Iris pigment epithelial cell (primary cell): ENCODE data around the gene FUT7.
"Not testable (repeated sequence)": the region's sequence is repeated elsewhere in the genome, so short reads cannot be mapped to it uniquely, and the experiment has no call there.

Experiments used
- DNase-seq: peaks from one replicate; pipeline ENCODE4 v3.0.0-alpha.2; 2011; ENCODE audit warnings: low read depth

FUT7 gene

DNA sequence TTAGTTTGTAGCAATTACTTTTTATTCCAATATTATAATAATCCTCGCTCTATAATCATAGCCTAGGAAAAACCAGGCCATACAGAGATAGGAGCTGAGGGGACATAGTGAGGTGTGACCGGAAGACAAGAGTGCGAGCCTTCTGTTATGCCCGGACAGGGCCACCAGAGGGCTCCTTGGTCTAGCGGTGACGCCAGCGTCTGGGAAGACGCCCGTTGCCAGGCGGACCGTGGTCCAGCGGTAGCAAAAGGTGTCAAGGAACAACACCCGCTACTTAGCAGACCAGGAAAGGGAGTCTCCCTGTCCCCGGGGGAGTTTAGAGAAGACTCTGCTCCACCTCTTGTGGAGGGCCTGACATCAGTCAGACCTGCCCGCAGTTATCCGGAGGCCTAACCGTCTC, 27.6 kb downstream of the FUT7 start:
- DNase-seq = not testable (repeated sequence)

DNA sequence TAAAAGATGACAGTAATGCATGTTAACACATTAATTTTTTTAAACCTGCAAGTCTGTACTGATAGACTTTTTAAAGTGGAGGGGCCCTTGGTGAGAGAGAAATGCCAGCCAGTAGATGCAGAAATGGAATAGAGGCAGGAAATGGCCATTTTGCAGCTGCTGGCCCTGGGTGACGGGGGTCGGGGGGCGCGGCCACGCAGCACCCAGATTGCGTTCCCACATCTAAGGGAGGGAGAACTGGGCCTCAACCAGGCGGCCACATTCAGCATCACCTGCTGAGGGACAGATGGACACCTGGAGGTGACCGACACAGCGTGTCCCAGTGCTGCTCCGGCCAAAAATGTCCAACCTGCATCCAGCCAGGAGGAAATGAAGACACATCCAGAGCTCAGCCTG, 29.2 kb downstream of the FUT7 start:
- no peak for DNase-seq

DNA sequence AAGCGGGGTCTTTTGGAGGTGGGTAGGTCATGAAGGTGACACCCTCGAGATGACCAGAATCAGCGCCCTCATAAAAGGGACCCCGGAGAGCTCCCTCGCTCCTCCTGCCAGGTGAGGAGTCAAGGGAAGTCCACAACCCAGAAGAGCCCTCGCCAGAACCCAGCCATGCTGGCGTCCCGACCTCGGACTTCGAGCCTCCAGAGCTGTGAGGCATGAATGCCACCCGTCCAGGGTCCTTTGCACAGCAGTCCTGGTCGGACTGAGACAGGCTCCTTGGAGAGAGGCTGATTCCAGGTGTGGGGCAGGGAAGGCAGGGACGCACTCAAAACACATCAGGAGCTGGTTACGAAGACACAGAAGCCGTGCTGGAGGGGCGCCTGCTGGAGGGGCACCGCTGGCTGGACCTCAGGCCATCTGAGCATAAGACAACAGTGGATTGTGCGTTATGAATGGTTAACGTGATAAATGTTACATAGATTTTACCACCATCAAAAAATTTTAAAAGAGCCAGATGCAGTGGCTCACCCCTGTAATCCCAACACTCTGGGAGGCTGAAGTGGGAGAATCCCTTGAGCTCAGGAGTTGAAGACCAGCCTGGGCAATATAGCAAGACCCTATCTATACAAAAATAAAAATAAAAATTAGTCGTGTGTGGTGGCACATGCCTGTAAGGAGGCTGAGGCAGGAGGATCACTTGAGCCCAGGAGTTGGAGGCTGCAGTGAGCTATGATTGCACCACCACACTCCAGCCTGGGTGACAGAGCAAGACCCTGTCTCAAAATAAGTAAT, 29.8 kb downstream of the FUT7 start:
- DNase-seq = no peak

DNA sequence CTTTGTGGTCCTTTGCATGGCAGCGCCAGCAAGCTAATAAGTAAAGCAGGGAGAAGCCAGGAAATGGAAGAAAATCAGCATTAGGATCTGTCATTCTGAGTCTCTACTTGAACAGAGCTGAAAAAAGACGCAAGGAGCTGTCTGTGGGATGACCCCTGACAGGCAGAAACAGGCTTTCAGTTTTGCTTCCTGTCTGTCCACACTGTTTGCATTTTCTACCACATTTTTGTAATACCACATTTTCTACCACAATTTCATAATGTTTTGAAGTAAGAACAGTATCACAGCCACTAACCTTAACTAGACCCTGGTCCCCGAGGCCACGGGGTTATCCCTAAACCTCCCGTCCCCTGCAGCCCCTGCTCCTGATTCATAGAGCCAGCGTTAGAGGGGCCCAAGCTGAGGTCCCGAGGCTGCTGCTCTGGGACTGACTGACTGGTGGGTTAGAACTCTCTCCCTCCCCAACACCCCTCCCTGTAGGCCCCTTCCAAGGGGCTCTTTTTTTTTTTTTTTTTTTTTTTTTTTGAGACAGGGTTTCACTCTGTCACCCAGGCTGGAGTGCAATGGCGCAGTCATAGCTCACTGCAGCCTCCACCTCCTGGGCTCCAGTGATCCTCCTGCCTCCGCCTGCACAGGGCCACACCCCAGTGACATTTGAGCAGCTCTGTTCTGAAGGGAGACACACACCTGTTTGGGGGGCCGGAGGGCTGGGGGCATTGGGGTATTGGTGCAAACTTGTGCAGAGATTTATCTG, 31.5 kb downstream of the FUT7 start:
- peak; percentile 93 for DNase-seq

DNA sequence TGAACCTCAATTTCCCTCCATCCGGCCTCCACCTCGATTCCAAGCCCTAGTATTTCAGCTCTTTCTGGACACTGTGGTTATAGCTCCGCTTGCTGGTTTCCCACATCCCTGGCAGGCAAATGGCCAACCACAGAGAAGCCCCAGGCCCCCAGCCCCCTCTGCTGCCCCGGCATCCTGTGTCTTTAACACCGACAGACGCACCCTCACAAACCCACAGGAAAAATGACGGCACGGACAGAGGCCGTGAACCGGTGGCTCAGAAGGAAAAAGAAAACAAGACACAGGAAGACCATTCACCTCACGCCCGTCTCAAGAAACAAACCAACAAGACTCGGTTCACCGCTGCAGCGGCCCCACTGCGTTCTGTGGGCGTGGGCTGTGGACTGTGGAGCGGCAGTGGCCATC, 34.1 kb downstream of the FUT7 start:
- DNase-seq = peak; percentile 32

DNA sequence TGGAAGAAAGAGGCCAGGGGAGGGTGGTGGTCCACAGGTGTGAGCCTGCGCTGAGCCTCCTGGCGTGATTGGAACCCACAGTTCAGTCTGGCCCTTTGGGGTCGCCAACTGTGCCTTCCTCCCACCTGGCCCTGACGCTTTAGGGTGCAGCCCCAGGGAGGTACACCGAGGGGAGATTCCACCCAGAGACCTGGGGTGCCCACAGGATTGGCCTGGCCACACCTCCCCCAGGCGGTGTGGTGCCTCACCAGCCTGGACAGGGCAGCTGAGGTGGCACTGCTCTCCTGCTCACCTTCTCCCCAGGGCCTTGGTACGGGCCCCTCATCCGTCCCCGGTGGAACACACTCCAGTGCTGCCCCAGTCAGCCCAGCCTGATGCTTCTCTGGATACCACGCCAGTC, 34.5 kb downstream of the FUT7 start:
- no peak for DNase-seq

DNA sequence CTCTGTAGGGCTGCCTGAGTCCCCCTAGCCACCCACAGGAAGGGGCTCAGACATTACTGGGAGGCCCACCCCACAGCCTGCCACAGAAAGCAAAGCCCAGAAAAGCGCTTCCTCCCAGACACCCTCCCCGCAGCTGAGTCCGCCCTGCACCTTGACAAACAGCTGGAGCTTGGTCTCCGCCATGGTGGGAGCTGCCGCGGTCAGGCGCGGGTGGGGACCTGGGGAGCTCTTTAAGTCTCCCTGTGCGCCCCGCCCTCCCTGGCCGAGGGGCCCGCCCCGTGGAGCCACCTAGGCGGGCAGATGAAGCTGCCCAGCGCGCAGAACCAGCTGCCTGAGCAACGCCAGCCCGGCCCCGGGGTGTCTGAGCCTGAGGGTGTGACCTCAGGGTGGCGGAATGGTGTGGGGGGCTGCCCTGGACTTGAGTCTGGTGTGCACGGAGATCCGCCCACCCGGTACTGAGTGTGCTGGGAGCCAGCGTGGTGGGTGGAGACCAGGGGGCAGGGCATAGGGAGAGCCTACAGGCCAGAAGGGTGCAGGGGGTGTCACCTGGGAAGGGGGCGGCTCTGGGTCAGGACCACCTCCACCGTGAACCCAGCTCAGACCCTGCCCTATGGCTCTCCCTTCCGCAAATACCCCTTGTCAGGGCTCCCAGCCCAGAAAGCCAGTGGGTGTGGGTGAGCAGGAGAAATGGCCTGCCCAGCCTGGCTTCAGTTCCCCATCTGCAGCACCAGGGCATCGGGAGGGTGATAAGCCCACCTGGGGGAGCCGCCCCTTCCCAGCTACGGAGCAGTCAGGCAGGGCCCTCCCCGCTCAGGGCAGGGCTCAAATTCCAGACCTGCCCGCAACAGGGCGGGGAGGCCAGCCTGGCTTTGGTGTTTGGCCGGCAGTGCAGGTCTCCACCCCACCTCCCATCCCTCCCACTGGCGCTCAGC, 35.3 kb downstream of the FUT7 start, which contains the start of gene CLIC3:
Gene CLIC3, minus strand, starts transcription at position 208 of the 932 bp plus-strand sequence. Its CDS starts 25 bp downstream, at position 183.
- no peak for DNase-seq

DNA sequence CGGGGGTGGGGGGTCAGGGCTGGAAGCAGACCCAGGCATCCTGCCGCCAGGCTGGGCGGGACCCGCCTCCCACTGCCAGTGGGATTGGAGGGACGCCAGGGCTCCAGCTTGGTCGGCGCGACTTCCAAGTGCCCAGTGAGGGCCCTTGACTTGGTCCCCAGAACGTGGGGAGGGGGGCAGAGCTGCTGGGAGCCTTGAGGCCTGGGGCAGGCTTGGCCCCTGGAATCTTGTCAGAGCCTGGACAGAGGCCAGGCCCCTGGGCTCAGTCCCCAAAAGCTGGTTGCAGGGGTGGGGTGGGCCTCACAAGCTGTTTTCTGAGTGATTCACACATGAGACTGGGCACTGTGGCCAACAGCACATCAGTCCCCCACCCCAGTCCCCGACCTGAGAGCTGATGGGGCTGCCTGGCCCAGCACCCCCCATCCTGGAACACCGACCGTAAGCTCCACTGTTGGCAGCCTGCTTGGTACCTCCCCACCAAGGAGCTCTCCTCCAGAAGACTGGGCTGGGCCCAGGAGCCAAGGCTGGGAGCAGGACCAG, 36.0 kb downstream of the FUT7 start:
- DNase-seq = no peak

DNA sequence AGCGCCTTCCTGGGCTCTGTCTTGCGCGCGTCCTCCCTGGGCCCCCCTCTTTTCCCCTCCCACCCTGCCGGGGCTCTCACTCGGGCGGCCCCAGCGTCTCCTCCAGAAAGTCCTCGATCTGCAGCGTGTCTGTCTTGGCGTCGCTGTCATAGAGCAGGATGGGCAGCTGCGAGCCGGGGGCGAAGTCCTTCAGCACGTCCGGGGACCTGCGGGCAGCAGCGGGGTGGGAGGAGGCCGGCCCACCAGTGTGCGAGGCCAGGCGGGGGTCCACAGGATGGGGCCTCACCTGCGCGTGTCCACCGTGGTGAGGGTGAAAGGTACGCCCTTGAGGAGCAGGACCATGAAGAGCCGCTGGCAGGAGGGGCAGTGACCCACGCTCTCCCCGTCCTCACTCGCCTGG, 36.5 kb downstream of the FUT7 start:
- DNase-seq = no peak

DNA sequence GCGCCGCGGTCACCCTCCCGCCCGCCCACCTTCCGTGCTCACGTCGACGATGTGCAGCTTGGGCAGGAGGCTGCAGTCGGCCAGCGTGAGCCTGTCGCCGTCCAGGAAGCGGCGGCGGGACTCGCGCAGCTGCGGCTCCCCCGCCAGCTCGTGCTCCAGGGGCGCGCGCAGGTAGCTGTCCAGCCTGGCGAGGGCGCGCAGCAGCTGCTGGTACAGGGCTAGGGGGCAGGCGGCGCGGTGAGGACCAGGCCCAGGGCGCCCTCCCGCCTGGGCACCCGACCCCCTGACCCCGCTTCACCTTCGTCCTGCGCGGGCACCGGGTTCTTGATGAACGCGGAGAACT, 37.0 kb downstream of the FUT7 start:
- no peak for DNase-seq

DNA sequence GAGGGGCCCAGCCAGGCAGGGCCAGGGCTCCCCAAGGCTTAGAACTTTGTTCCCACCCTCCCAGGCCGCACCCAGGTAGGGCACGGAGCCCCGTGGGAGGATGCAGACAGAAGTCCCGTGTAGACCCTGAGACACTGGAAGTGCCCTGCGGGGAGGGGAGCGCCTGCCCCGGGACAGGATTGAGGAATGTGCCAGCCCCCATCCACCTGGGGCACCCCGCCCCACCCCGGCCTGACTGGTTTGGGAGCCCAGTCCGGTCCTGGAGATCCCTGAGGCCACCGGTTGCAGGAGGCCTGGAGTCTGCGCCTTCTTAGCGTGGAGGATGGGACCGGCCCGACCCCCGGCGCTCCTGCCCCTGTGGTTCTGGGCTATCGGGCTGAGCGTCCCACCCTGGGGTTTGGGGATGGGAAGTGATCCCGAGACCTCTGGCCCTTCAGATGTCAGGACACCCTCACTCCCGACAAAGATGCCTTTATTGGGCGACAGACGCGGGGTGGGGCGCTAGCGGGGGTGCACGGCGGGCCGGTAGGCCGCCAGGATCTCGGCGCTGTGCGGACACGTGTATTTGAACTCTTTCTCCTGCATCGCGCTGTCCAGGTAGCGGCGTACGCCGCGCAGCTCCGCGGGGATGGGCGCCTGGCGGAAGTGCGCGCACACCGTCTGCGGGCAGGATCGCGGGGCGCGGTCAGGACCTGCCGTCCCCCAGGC, 37.6 kb downstream of the FUT7 start:
- DNase-seq = no peak

DNA sequence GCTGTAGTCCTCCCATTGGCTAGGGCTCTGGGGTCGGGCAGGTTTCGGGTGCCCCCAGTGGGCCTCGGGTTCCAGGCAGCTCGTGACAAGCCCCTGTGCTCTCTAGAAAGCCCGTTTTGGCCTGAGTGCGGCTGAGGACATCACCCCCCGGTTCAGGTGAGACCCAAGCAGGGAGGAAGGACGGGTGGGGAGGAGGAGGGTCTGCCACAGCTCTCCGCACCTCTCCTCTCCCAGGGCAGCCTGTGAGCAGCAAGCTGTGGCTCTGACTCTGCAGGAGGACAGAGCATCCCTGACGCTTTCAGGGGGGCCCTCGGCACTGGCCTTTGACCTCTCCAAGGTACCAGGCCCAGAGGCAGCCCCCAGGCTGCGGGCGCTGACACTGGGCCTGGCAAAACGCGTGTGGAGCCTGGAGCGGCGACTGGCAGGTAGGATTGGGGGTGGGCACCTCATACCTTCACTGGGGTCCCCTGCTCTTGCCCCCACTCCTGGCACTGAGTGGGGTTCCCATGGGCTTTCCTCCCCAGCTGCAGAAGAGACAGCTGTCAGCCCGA, 39.0 kb downstream of the FUT7 start:
- no peak for DNase-seq

DNA sequence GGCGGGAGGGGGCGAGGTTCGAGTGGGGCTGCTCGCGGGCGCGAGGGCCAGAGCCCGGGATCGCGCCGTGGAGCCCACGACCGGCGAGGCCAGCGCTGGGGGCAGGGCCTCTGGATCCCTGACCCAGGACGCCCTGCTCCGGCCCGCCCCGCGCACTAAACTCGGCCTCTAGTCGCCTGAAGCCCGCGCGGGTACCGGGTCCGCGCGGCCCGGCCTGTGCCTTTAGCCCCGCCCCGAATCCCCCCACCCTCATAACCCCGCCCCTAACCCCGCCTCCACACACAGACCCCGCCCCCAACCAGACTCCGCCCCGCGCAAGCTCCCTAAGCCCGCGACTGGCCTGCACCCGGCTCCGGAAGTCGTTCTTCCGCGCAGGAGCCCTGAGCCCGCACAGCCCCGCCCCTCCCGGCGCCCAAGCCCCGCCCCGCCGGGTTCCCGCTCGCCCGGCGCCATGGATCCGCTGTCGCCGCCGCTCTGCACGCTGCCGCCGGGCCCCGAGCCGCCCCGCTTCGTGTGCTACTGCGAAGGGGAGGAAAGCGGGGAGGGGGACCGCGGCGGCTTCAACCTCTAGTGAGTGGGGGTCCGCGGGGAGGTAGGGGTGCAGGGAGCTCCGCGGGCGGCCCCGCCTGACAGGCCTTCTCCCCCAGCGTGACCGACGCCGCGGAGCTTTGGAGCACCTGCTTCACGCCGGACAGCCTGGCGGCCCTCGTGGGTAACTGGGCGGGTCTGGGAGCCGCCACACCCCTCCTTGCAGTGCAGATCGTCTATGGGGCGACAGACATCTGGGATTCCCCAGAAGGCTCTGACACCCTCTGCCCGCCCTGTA, 39.7 kb downstream of the FUT7 start, which contains the start of gene PAXX:
Gene PAXX, plus strand, starts transcription at position 430 of the 826 bp plus-strand sequence. Its CDS starts 22 bp downstream, at position 452.
- peak; percentile 90 for DNase-seq

DNA sequence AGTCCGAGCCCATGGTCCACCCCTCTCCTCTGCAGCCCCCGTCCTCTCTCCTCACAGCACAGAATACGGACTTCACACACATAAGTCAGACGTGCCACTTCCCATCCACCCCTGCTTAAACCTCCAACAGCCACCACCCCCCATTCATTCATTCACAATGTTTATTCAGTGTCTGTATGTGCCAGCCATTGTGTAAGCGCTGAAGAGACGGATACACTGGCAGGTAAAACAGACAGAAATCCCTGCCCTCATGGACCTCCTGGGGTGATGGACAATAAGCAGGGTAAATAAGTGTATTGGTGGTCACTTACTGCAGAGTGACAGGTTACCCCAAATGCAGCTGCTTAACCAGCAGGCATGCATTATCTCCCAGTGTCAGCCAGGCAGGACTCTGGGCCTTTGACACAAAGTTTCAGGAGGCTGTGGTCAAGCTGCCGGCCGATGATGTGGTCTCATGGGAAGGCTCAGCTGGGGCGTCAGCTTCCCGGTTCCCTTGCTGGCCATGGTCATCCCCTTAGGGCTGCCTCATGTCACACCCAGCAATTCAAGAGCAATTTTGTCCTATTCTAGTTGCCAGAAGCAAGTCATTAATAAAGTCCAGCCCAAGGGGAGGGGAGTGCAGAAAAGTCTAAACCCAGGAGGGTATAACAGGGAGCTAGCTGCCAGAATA, 41.5 kb downstream of the FUT7 start:
- DNase-seq = no peak

DNA sequence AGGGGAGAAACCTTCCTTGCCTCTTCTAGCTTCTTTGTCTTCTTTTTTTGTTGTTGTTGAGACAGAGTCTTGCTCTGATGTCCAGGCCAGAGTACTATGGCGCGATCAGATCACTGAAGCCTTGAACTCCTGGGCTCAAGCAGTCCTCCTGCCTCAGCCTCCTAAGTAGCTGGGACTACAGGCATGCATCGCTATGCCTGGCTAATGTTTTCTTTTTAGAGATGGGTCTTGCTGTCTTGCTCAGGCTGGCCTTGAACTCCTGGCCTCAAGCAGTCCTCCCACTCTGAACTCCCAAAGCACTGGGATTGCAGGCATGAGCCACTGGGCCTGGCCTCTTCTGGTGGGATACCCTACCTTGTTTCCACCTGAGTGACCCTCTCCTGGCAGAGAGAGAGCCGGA, 43.0 kb downstream of the FUT7 start:
- no peak for DNase-seq

DNA sequence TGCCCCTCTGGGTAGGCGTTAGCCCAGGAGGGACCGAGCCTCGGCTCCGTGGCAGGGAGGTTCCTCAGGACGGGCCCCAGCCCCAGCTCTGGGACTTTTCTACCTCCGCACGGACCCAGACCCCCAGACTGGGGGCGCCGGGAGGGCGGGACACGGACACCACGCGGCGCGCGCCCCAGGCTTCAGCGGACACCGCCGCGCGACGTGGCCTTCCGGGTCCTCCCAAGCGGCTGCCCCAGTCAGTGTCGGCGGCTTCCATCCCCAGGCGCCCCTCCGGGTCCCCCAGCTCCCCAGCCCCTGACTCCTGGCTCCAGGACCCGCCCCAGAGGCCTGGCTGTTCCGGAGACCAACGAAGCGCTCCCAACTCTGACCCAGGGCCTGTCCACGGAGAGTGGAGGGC, 46.0 kb downstream of the FUT7 start:
- DNase-seq = no peak

DNA sequence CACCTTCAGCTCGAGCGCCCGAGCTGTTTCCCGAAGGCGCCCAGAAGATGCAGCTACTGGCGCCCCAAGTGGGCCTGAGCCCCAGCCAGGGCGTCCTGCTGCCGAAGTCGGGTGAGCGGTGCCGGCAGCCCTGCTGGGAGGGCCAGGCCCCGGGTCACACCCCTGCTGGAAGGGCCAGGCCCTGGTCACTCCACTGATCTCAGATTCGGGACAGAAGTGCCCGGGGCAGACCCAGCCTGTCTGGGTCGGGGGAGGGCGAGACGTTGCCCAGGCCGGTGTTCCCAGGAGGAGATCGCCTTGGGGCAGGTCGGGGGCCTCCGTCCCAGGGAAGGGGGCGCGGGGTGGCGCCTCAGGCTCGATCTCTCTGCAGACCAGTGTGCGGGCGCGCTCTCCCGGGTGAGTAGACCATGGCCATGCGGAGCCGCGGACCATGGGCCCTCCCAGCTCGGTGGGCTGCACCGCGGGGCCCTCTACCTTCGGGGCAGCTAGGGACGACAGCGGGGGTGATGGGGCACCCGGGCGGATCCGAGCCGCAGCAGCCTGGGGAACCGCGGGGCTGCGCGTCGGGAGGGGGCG, 46.8 kb downstream of the FUT7 start:
- no peak for DNase-seq

DNA sequence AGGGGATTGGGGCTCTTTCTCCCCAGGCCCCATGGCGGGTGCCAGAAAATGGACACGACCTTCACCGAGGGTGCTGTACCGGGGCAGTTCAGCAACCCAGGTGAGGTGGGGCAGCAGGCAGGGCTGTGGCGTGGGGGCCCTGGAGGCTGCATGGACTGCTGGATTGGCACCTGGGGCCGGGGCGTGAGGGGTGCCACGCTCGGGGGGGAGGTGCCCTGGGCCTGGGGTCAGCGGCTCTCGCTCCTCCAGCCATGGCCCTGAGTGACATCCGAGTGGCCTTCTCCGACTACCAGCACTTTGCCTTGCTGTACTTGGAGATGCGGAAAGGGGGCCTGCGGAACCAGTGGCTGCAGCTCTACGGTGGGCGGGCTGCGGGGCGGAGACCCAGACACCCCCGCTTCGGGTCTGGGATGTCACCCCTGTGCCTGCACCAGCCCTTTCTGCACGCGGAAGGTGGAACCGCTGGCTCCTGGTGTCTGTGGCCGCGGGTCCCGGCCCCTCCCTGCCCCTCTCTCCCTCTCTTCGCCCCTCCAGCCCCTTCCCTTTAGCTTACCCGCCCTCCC, 47.3 kb downstream of the FUT7 start:
- no peak for DNase-seq
